HEK293 (cell line): ENCODE results near the gene UBXN4.

Source experiments
- FEZF1 ChIP-seq: fragments of 450-650 bp; formaldehyde crosslinking; IDR thresholded peaks from 2 replicates; pipeline ENCODE4 v1.5.1; 2016; ENCODE audit warnings: missing biosample characterization, missing genetic modification characterization
- GLI2 ChIP-seq: fragments of 450-650 bp; formaldehyde crosslinking; IDR thresholded peaks from 2 replicates; pipeline ENCODE4; 2017; ENCODE audit warnings: missing biosample characterization, missing genetic modification characterization, low read depth, borderline replicate concordance
- HIC1 ChIP-seq: fragments of 450-650 bp; formaldehyde crosslinking; IDR thresholded peaks from 2 replicates; pipeline ENCODE4 v1.5.1; 2016; ENCODE audit warnings: missing biosample characterization, missing genetic modification characterization
- KLF17 ChIP-seq: fragments of 450-650 bp; formaldehyde crosslinking; IDR thresholded peaks from 2 replicates; pipeline ENCODE4 v1.5.1; 2016; ENCODE audit warnings: missing biosample characterization, missing genetic modification characterization
- OVOL3 ChIP-seq: fragments of 450-650 bp; formaldehyde crosslinking; IDR thresholded peaks from 2 replicates; pipeline ENCODE4 v1.5.1; 2016; ENCODE audit warnings: missing biosample characterization, missing genetic modification characterization
- PRDM6 ChIP-seq: fragments of 450-650 bp; formaldehyde crosslinking; IDR thresholded peaks from 2 replicates; pipeline ENCODE4 v1.5.1; 2017; ENCODE audit warnings: missing biosample characterization, missing genetic modification characterization
- REPIN1 ChIP-seq: fragments of 450-650 bp; formaldehyde crosslinking; IDR thresholded peaks from 2 replicates; pipeline ENCODE4 v1.5.1; 2017; ENCODE audit warnings: missing biosample characterization, missing genetic modification characterization, low read depth
- REST ChIP-seq: fragments of 450-650 bp; formaldehyde crosslinking; IDR thresholded peaks from 2 replicates; pipeline ENCODE4 v1.5.1; 2016; ENCODE audit warnings: missing biosample characterization, missing genetic modification characterization
- SALL2 ChIP-seq: fragments of 450-650 bp; formaldehyde crosslinking; IDR thresholded peaks from 2 replicates; pipeline ENCODE4 v1.5.0; 2017; ENCODE audit warnings: missing biosample characterization, mild to moderate bottlenecking, missing genetic modification characterization, borderline replicate concordance
- SP7 ChIP-seq: fragments of 450-650 bp; formaldehyde crosslinking; IDR thresholded peaks from 2 replicates; pipeline ENCODE4 v1.5.1; 2016; ENCODE audit warnings: missing biosample characterization, missing genetic modification characterization
- TCF7L2 ChIP-seq: IDR thresholded peaks from 2 replicates; pipeline ENCODE4 v1.6.1; 2011; ENCODE audit warnings: low read depth, mild to moderate bottlenecking, inconsistent platforms, low read length, moderate library complexity, borderline replicate concordance
- TRIM28 ChIP-seq: IDR thresholded peaks from 2 replicates; pipeline ENCODE4 v1.6.1; 2011; ENCODE audit warnings: low read length, control low read depth, borderline replicate concordance
- YY2 ChIP-seq: fragments of 450-650 bp; formaldehyde crosslinking; IDR thresholded peaks from 2 replicates; pipeline ENCODE4 v1.5.1; 2016; ENCODE audit warnings: missing biosample characterization, missing genetic modification characterization
- ZBTB17 ChIP-seq: fragments of 450-650 bp; formaldehyde crosslinking; IDR thresholded peaks from 2 replicates; pipeline ENCODE4 v1.5.1; 2016; ENCODE audit warnings: missing biosample characterization, missing genetic modification characterization
- ZBTB20 ChIP-seq: fragments of 450-650 bp; formaldehyde crosslinking; IDR thresholded peaks from 2 replicates; pipeline ENCODE4 v1.5.1; 2016; ENCODE audit warnings: missing biosample characterization, missing genetic modification characterization
- ZFP41 ChIP-seq: fragments of 450-650 bp; formaldehyde crosslinking; IDR thresholded peaks from 2 replicates; pipeline ENCODE4 v1.5.1; 2016; ENCODE audit warnings: missing biosample characterization, missing genetic modification characterization, borderline replicate concordance
- ZNF114 ChIP-seq: fragments of 450-650 bp; formaldehyde crosslinking; IDR thresholded peaks from 2 replicates; pipeline ENCODE4 v1.5.0; 2017; ENCODE audit warnings: missing biosample characterization, missing genetic modification characterization
- ZNF174 ChIP-seq: fragments of 450-650 bp; formaldehyde crosslinking; IDR thresholded peaks from 2 replicates; pipeline ENCODE4 v1.5.0; 2017; ENCODE audit warnings: missing biosample characterization, mild to moderate bottlenecking, missing genetic modification characterization
- ZNF292 ChIP-seq: fragments of 450-650 bp; formaldehyde crosslinking; IDR thresholded peaks from 2 replicates; pipeline ENCODE4 v1.5.1; 2016; ENCODE audit warnings: low read depth, missing biosample characterization, missing genetic modification characterization, borderline replicate concordance
- ZNF311 ChIP-seq: fragments of 450-650 bp; formaldehyde crosslinking; IDR thresholded peaks from 2 replicates; pipeline ENCODE4 v1.5.1; 2017; ENCODE audit warnings: missing biosample characterization, missing genetic modification characterization, borderline replicate concordance
- ZNF350 ChIP-seq: fragments of 450-650 bp; formaldehyde crosslinking; IDR thresholded peaks from 2 replicates; pipeline ENCODE4 v1.5.0; 2017; ENCODE audit warnings: missing biosample characterization, mild to moderate bottlenecking, missing genetic modification characterization
- ZNF366 ChIP-seq: fragments of 450-650 bp; formaldehyde crosslinking; conservative IDR thresholded peaks from 2 replicates; pipeline ENCODE4 v1.5.1; 2016; ENCODE audit warnings: missing biosample characterization, missing genetic modification characterization
- ZNF391 ChIP-seq: fragments of 450-650 bp; formaldehyde crosslinking; IDR thresholded peaks from 2 replicates; pipeline ENCODE4 v1.5.1; 2016; ENCODE audit warnings: low read depth, missing biosample characterization, missing genetic modification characterization, borderline replicate concordance
- ZNF394 ChIP-seq: fragments of 450-650 bp; formaldehyde crosslinking; IDR thresholded peaks from 2 replicates; pipeline ENCODE4 v1.5.1; 2016; ENCODE audit warnings: missing biosample characterization, missing genetic modification characterization, mild to moderate bottlenecking, moderate library complexity, borderline replicate concordance
- ZNF416 ChIP-seq: fragments of 450-650 bp; formaldehyde crosslinking; IDR thresholded peaks from 2 replicates; pipeline ENCODE4 v1.5.1; 2016; ENCODE audit warnings: missing biosample characterization, missing genetic modification characterization
- ZNF473 ChIP-seq: fragments of 450-650 bp; formaldehyde crosslinking; IDR thresholded peaks from 2 replicates; pipeline ENCODE4 v1.5.1; 2017; ENCODE audit warnings: missing biosample characterization, missing genetic modification characterization
- ZNF580 ChIP-seq: fragments of 450-650 bp; formaldehyde crosslinking; IDR thresholded peaks from 2 replicates; pipeline ENCODE4 v1.5.1; 2016; ENCODE audit warnings: missing biosample characterization, missing genetic modification characterization
- ZNF585B ChIP-seq: fragments of 450-650 bp; formaldehyde crosslinking; IDR thresholded peaks from 2 replicates; pipeline ENCODE4 v1.5.1; 2016; ENCODE audit warnings: missing biosample characterization, missing genetic modification characterization
- ZNF623 ChIP-seq: fragments of 450-650 bp; formaldehyde crosslinking; IDR thresholded peaks from 2 replicates; pipeline ENCODE4 v1.5.1; 2016; ENCODE audit warnings: missing biosample characterization, missing genetic modification characterization
- ZNF654 ChIP-seq: fragments of 450-650 bp; formaldehyde crosslinking; IDR thresholded peaks from 2 replicates; pipeline ENCODE4 v1.5.1; 2016; ENCODE audit warnings: low read depth, missing biosample characterization, missing genetic modification characterization
- ZNF768 ChIP-seq: fragments of 450-650 bp; formaldehyde crosslinking; IDR thresholded peaks from 2 replicates; pipeline ENCODE4 v1.5.1; 2018; ENCODE audit warnings: missing biosample characterization, mild to moderate bottlenecking, missing genetic modification characterization
- ZNF837 ChIP-seq: fragments of 450-650 bp; formaldehyde crosslinking; IDR thresholded peaks from 2 replicates; pipeline ENCODE4 v1.5.1; 2016; ENCODE audit warnings: missing biosample characterization, missing genetic modification characterization

UBXN4 gene

DNA sequence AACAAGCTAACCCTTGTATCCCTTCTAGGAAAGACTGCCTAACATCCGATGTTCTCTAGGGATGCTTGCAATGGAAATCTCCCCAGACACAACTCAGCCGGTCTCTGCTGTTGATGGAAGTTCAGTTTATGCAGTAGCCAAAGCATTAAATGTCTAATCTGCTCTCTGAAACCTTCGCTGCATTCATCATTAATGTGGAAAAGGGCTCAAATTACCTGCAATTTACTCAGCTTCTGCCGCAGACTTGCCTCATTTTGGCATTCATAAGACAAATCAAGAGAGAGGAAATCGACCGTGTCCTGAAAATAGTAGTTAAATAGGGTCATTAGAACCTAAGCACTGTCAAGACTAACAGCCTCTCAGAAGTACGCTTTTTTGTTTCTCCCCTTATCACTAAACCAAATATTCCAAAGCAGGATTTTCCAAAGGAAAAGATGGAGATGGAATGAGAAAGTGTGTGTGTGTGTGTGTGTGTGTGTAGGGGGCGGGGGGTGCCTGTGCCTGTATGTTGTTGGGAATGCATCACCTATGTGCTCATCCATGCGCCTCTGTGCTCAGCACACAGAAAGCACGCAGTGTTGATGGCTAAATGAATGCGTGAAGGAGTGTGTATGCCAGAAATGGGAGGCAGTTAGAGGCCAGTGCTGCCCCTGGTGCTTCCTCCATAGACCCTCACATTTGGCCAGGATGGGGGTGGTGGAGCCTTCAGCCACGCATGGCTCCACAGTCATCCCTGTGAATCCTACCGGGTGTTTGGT is 87.9 kb downstream of the UBXN4 start (continued):
- TF ChIP-seq REST (tag by site-specific recombination) = no peak
- no peak for TF ChIP-seq TCF7L2
- TF ChIP-seq SP7 (tag by site-specific recombination) = peak; percentile 86
- TF ChIP-seq PRDM6 (tag by site-specific recombination) = peak; percentile 93
- no peak for TF ChIP-seq HIC1 (tag by site-specific recombination)
- no peak for TF ChIP-seq ZNF366 (tag by site-specific recombination)
- TF ChIP-seq ZNF580 = no peak
- no peak for TF ChIP-seq ZNF837
- no peak for TF ChIP-seq ZNF114 (tag by site-specific recombination)
- TF ChIP-seq ZFP41 (tag by site-specific recombination) = no peak
- no peak for TF ChIP-seq YY2 (tag by site-specific recombination)
- TF ChIP-seq ZNF311 (tag by site-specific recombination) = no peak
- no peak for TF ChIP-seq ZNF394 (tag by site-specific recombination)
- no peak for TF ChIP-seq SALL2 (tag by site-specific recombination)
- no peak for TF ChIP-seq KLF17 (tag by site-specific recombination)
- no peak for TF ChIP-seq ZNF768
- no peak for TF ChIP-seq ZNF473 (tag by site-specific recombination)
- TF ChIP-seq ZBTB20 (tag by site-specific recombination) = peak; percentile 16; the same call in 1 of the 2 replicates
- TF ChIP-seq ZNF416 = no peak
- no peak for TF ChIP-seq ZNF391 (tag by site-specific recombination)
- no peak for TF ChIP-seq ZNF292 (tag by site-specific recombination)
- no peak for TF ChIP-seq REPIN1
- TF ChIP-seq OVOL3 (tag by site-specific recombination) = no peak
- no peak for TF ChIP-seq ZNF623 (tag by site-specific recombination)
- no peak for TF ChIP-seq ZNF654 (tag by site-specific recombination)
- TF ChIP-seq FEZF1 (tag by site-specific recombination) = peak; percentile 38; the same call in 1 of the 2 replicates
- TF ChIP-seq GLI2 (tag by site-specific recombination) = no peak
- TF ChIP-seq TRIM28 = peak; percentile 36; the same call in 1 of the 2 replicates
- 0 out of 2 replicates have a peak, but pooled peaks have one; percentile 16 for TF ChIP-seq ZBTB17
- TF ChIP-seq ZNF174 (tag by site-specific recombination) = no peak
- no peak for TF ChIP-seq ZNF585B (tag by site-specific recombination)
- TF ChIP-seq ZNF350 (tag by site-specific recombination) = no peak
